ENCODE data around the gene XAF1.

- TF ChIP-seq TCF12 (IDR thresholded peaks at IDR 0.05) (no peak), CTCF (IDR thresholded peaks at IDR 0.05) (no peak), NRF1 (IDR thresholded peaks at IDR 0.05; ENCODE audit: low read depth, low read length) (no peak), NFIC (IDR thresholded peaks at IDR 0.05; ENCODE audit: borderline replicate concordance) (no peak), POLR2AphosphoS5 (IDR thresholded peaks at IDR 0.05; ENCODE audit: low read depth, low read length) (no peak), EZH2phosphoT487 (IDR thresholded peaks at IDR 0.05; ENCODE audit: borderline replicate concordance, low read depth) (no peak), MAX (IDR thresholded peaks at IDR 0.05; ENCODE audit: low read depth) (no peak)
Observed at GRCh38 chr17:6753546-6753945, 2.3 kb upstream of the XAF1 start.

All from SK-N-SH (cell line).